HepG2 (cell line): ENCODE measurements around the gene OBSL1. TPM values are rescaled to one million over a fixed set of nuclear protein-coding genes. Genes with fewer than 3 reads are reported as not detected.

Experiments used
- CBFB ChIP-seq: sonication (generic); formaldehyde crosslinking; IDR thresholded peaks from 2 replicates; pipeline ENCODE4 v1.4.0; 2020; ENCODE audit warnings: missing genetic modification reagents
- HIVEP1 ChIP-seq: sonication (generic); formaldehyde crosslinking; IDR thresholded peaks from 2 replicates; pipeline ENCODE4 v1.4.0; 2020; ENCODE audit warnings: mild to moderate bottlenecking, missing genetic modification reagents
- HNRNPLL ChIP-seq: fragments of 200-400 bp; formaldehyde crosslinking; IDR thresholded peaks from 2 replicates; pipeline ENCODE4 v1.6.1; 2017; ENCODE audit warnings: mild to moderate bottlenecking, low read depth, low read length; ENCODE audit not compliant: poor library complexity, severe bottlenecking
- JUND ChIP-seq: sonication (generic); formaldehyde crosslinking; IDR thresholded peaks from 2 replicates; pipeline ENCODE4 v1.8.0; 2022; ENCODE audit warnings: mild to moderate bottlenecking, missing genetic modification reagents
- PHF20 ChIP-seq: sonication (generic); formaldehyde crosslinking; IDR thresholded peaks from 2 replicates; pipeline ENCODE4 v1.5.0; 2020; ENCODE audit warnings: mild to moderate bottlenecking, missing genetic modification reagents
- PLRG1 ChIP-seq: fragments of 450-650 bp; conservative IDR thresholded peaks from 2 replicates; pipeline ENCODE4 v1.6.1; 2016
- RFX5 ChIP-seq: IDR thresholded peaks from 2 replicates; pipeline ENCODE4 v1.6.1; 2011; ENCODE audit warnings: low read depth, low read length, improper control_type of control experiment
- SRSF4 ChIP-seq: fragments of 200-400 bp; formaldehyde crosslinking; IDR thresholded peaks from one replicate; pipeline ENCODE4 v1.6.1; 2018; ENCODE audit warnings: mild to moderate bottlenecking, low read depth, low read length, moderate library complexity; ENCODE audit not compliant: poor library complexity, severe bottlenecking
- ZFP41 ChIP-seq: sonication (generic); formaldehyde crosslinking; IDR thresholded peaks from 2 replicates; pipeline ENCODE4 v1.4.0; 2020; ENCODE audit warnings: mild to moderate bottlenecking, missing genetic modification reagents, borderline replicate concordance
- ZFP82 ChIP-seq: sonication (generic); formaldehyde crosslinking; IDR thresholded peaks from 2 replicates; pipeline ENCODE4 v1.5.1; 2020; ENCODE audit warnings: mild to moderate bottlenecking, missing genetic modification reagents, borderline replicate concordance
- ZNF138 ChIP-seq: sonication (generic); formaldehyde crosslinking; IDR thresholded peaks from 2 replicates; pipeline ENCODE4 v1.5.0; 2020; ENCODE audit warnings: mild to moderate bottlenecking, low read depth, missing genetic modification reagents
- ZNF468 ChIP-seq: sonication (generic); formaldehyde crosslinking; IDR thresholded peaks from 2 replicates; pipeline ENCODE4 v1.8.0; 2022; ENCODE audit warnings: mild to moderate bottlenecking, moderate library complexity, missing genetic modification reagents
- ZNF484 ChIP-seq: sonication (generic); formaldehyde crosslinking; IDR thresholded peaks from 2 replicates; pipeline ENCODE4 v1.5.1; 2020; ENCODE audit warnings: mild to moderate bottlenecking, low read depth, missing genetic modification reagents, borderline replicate concordance
- ZNF75D ChIP-seq: sonication (generic); formaldehyde crosslinking; IDR thresholded peaks from 2 replicates; pipeline ENCODE4 v1.8.1; 2023; ENCODE audit warnings: missing genetic modification reagents, mild to moderate bottlenecking, borderline replicate concordance
- ZSCAN25 ChIP-seq: sonication (generic); formaldehyde crosslinking; IDR thresholded peaks from 2 replicates; pipeline ENCODE4 v1.8.0; 2022; ENCODE audit warnings: mild to moderate bottlenecking, missing genetic modification reagents
- polyA plus RNA-seq, 8 experiments: library from polyadenylated mRNA; depleted of rRNA in 3 of 8; stranded (reverse) in 7 of 8; unstranded in 1 of 8; fragments of >200 nt; fragmentation: Illumina TruSeq in 4 of 8; extraction: Trizol in 4 of 8; gene quantifications; 2 replicates each; pipeline versions ENCODE4 v1.2.1 to v1.2.3, GENCODE V29; 2011 to 2016; ENCODE audit warnings: low read depth in 4 of 8, missing spikeins in 1 of 8, mixed read lengths in 1 of 8; ENCODE audit not compliant: insufficient read depth in 1 of 8
- total RNA-seq, 5 experiments: library from RNA; depleted of rRNA; stranded (reverse); fragments of >200 nt; fragmentation: Illumina TruSeq; extraction: Trizol; gene quantifications; 2 replicates each; pipeline ENCODE4 v1.2.3, GENCODE V29; 2016; ENCODE audit warnings: low read depth in 1 of 5
- TF ChIP-seq, protein P1 (sequence below): sonication (generic); formaldehyde crosslinking; IDR thresholded peaks from 2 replicates; pipeline ENCODE4 v1.4.0; 2020; ENCODE audit warnings: mild to moderate bottlenecking, missing genetic modification reagents, borderline replicate concordance
- TF ChIP-seq, protein P2 (sequence below): sonication (generic); formaldehyde crosslinking; IDR thresholded peaks from 2 replicates; pipeline ENCODE4 v1.9.0; 2021; ENCODE audit warnings: mild to moderate bottlenecking, missing genetic modification reagents

Gene OBSL1
- total and polyA plus RNA-seq, 2 of the 13 experiments (the other 11 are each of a cell fraction or from before 2014, with no cell fraction given), result 86.7 to 218 TPM

DNA sequence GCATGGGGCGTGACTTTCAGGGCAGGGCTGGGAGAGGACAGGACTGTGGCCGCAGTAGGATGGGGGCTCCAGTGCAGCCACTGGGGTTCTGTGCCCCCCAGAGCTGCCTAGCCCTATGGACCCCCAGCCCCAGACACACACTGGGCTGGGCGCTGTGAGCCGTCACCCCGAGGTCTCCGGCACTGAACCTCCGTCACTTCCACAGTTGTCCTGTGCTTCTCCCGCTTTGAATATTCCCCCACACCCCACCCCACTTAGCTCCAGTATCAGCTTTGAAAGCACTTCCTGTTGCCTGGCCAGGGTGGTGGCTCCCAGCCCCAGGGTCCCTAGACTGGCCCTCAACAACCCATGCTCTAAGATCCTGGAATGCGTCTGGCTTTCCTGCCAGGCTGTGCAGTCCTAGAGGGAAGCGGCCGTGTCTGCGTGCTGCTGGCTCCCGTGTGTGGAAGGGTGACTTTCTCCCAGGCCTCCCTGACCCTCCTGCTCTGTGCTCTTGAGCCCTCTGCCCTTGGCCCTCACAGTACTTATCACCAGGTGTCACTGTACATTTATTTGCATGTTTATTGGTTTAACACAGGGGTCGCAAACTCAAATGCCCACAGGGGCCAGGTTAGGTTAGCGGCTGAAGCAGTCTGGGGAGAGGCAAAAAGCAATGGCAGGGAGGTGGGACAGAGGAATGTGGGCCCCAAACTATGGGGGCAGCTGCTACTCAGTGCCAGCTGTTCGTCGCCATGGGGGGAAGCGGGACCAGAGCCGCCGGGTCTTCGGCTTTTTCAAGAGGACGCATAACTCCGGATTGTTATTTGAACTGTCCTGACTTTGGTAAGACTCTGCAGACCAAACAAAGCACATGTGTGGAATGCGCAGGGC, 9.9 kb downstream of the OBSL1 start (continued):
- TF ChIP-seq, protein P1, sequence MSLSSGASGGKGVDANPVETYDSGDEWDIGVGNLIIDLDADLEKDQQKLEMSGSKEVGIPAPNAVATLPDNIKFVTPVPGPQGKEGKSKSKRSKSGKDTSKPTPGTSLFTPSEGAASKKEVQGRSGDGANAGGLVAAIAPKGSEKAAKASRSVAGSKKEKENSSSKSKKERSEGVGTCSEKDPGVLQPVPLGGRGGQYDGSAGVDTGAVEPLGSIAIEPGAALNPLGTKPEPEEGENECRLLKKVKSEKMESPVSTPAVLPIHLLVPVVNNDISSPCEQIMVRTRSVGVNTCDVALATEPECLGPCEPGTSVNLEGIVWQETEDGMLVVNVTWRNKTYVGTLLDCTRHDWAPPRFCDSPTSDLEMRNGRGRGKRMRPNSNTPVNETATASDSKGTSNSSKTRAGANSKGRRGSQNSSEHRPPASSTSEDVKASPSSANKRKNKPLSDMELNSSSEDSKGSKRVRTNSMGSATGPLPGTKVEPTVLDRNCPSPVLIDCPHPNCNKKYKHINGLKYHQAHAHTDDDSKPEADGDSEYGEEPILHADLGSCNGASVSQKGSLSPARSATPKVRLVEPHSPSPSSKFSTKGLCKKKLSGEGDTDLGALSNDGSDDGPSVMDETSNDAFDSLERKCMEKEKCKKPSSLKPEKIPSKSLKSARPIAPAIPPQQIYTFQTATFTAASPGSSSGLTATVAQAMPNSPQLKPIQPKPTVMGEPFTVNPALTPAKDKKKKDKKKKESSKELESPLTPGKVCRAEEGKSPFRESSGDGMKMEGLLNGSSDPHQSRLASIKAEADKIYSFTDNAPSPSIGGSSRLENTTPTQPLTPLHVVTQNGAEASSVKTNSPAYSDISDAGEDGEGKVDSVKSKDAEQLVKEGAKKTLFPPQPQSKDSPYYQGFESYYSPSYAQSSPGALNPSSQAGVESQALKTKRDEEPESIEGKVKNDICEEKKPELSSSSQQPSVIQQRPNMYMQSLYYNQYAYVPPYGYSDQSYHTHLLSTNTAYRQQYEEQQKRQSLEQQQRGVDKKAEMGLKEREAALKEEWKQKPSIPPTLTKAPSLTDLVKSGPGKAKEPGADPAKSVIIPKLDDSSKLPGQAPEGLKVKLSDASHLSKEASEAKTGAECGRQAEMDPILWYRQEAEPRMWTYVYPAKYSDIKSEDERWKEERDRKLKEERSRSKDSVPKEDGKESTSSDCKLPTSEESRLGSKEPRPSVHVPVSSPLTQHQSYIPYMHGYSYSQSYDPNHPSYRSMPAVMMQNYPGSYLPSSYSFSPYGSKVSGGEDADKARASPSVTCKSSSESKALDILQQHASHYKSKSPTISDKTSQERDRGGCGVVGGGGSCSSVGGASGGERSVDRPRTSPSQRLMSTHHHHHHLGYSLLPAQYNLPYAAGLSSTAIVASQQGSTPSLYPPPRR (CRISPR knock-in tag), result peak; percentile 45
- TF ChIP-seq PLRG1 (no peak), ZNF75D (CRISPR knock-in tag) (no peak), ZNF468 (CRISPR knock-in tag) (no peak), JUND (CRISPR knock-in tag) (no peak), SRSF4 (no peak), ZFP82 (no peak), ZNF484 (no peak), RFX5 (no peak), PHF20 (no peak; the same call in 1 of the 2 replicates), ZFP41 (CRISPR knock-in tag) (no peak), HNRNPLL (no peak), HIVEP1 (CRISPR knock-in tag) (no peak), ZSCAN25 (CRISPR knock-in tag) (0 out of 2 replicates have a peak, but pooled peaks have one; percentile 34), ZNF138 (CRISPR knock-in tag) (no peak), CBFB (no peak)
- TF ChIP-seq, protein P2, sequence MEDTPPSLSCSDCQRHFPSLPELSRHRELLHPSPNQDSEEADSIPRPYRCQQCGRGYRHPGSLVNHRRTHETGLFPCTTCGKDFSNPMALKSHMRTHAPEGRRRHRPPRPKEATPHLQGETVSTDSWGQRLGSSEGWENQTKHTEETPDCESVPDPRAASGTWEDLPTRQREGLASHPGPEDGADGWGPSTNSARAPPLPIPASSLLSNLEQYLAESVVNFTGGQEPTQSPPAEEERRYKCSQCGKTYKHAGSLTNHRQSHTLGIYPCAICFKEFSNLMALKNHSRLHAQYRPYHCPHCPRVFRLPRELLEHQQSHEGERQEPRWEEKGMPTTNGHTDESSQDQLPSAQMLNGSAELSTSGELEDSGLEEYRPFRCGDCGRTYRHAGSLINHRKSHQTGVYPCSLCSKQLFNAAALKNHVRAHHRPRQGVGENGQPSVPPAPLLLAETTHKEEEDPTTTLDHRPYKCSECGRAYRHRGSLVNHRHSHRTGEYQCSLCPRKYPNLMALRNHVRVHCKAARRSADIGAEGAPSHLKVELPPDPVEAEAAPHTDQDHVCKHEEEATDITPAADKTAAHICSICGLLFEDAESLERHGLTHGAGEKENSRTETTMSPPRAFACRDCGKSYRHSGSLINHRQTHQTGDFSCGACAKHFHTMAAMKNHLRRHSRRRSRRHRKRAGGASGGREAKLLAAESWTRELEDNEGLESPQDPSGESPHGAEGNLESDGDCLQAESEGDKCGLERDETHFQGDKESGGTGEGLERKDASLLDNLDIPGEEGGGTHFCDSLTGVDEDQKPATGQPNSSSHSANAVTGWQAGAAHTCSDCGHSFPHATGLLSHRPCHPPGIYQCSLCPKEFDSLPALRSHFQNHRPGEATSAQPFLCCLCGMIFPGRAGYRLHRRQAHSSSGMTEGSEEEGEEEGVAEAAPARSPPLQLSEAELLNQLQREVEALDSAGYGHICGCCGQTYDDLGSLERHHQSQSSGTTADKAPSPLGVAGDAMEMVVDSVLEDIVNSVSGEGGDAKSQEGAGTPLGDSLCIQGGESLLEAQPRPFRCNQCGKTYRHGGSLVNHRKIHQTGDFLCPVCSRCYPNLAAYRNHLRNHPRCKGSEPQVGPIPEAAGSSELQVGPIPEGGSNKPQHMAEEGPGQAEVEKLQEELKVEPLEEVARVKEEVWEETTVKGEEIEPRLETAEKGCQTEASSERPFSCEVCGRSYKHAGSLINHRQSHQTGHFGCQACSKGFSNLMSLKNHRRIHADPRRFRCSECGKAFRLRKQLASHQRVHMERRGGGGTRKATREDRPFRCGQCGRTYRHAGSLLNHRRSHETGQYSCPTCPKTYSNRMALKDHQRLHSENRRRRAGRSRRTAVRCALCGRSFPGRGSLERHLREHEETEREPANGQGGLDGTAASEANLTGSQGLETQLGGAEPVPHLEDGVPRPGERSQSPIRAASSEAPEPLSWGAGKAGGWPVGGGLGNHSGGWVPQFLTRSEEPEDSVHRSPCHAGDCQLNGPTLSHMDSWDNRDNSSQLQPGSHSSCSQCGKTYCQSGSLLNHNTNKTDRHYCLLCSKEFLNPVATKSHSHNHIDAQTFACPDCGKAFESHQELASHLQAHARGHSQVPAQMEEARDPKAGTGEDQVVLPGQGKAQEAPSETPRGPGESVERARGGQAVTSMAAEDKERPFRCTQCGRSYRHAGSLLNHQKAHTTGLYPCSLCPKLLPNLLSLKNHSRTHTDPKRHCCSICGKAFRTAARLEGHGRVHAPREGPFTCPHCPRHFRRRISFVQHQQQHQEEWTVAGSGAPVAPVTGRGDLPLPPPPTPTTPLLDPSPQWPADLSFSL, result no peak; the same call in 1 of the 2 replicates
